Activated naive CD4-positive, alpha-beta T cell treated with Interleukin-2 at 50 U/mL for 16 hours (primary cell): ENCODE data around the gene NUDT11.
"Not testable (repeated sequence)": the region's sequence is repeated elsewhere in the genome, so short reads cannot be mapped to it uniquely, and the experiment has no call there.

Source experiments
- DNase-seq: peaks from one replicate; pipeline ENCODE4 v3.0.0-alpha.2; 2020

NUDT11 gene

GRCh38 chrX:51496501-51497291 is at the start of gene NUDT11:
NUDT11 (minus strand) TSS chrX:51496592; CDS start chrX:51496444, 148 bp downstream.
- peak; percentile 54 for DNase-seq

- DNase-seq, result no peak
Observed at GRCh38 chrX:51520393-51520792, 24.0 kb upstream of the NUDT11 start.

- not testable (repeated sequence) for DNase-seq
Observed at GRCh38 chrX:51519131-51519530, 22.7 kb upstream of the NUDT11 start.

GRCh38 chrX:51507551-51507950 is 11.2 kb upstream of the NUDT11 start:
- no peak for DNase-seq

GRCh38 chrX:51495701-51496488 is 497 bp downstream of the NUDT11 start:
- not testable (repeated sequence) for DNase-seq

- DNase-seq, result no peak
Observed at GRCh38 chrX:51494409-51494808, 2.0 kb downstream of the NUDT11 start.

- DNase-seq, result no peak
Observed at GRCh38 chrX:51487960-51488267, 8.5 kb downstream of the NUDT11 start.

GRCh38 chrX:51484616-51485015 is 11.8 kb downstream of the NUDT11 start:
- DNase-seq, result no peak

- DNase-seq, result not testable (repeated sequence)
Observed at GRCh38 chrX:51482411-51482810, 14.0 kb downstream of the NUDT11 start.

GRCh38 chrX:51476930-51477329 is 19.5 kb downstream of the NUDT11 start:
- no peak for DNase-seq

GRCh38 chrX:51463322-51463721 is 33.1 kb downstream of the NUDT11 start:
- DNase-seq, result no peak

- DNase-seq, result no peak
Observed at GRCh38 chrX:51461053-51462044, 35.0 kb downstream of the NUDT11 start.

GRCh38 chrX:51459125-51459524 is 37.3 kb downstream of the NUDT11 start:
- DNase-seq, result peak; percentile 2

- DNase-seq, result no peak
Observed at GRCh38 chrX:51456814-51457213, 39.6 kb downstream of the NUDT11 start.

GRCh38 chrX:51456246-51456645 is 40.1 kb downstream of the NUDT11 start:
- DNase-seq, result no peak

- no peak for DNase-seq
Observed at GRCh38 chrX:51440365-51440764, 56.0 kb downstream of the NUDT11 start.
